ENCODE results near the gene RRBP1. TPM values are rescaled to one million over a fixed set of nuclear protein-coding genes. Genes with fewer than 3 reads are reported as not detected.
"Not testable (repeated sequence)": the region's sequence is repeated elsewhere in the genome, so short reads cannot be mapped to it uniquely, and the experiment has no call there.

The RRBP1 gene
- total RNA-seq, 1 donor from 2014 or later = 83.0 TPM

DNA sequence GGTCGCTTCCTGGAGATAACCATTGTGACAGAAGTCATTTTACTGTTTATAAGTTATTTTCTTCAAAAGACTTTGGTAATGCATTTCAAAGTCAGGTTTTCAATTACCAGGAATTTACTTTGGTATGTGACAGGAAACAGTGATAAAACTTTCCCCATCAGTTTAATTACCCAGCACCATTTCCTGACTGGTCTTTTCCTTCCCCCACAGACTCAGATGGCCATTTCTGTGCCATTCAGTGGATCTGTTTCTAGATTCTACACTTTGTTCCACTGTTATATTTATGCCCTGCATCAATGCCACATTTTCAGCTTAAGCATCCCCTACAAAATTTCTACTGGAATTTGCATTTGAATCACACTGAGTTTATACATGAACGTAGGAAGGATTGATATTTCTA lies 16.3 kb downstream of the RRBP1 start:
- intact Hi-C loops (cut with micrococcal nuclease) = loop anchor here (10.0 kb wide), 1 partner anchor 1349 kb away; no protein-coding TSS in a partner anchor

DNA sequence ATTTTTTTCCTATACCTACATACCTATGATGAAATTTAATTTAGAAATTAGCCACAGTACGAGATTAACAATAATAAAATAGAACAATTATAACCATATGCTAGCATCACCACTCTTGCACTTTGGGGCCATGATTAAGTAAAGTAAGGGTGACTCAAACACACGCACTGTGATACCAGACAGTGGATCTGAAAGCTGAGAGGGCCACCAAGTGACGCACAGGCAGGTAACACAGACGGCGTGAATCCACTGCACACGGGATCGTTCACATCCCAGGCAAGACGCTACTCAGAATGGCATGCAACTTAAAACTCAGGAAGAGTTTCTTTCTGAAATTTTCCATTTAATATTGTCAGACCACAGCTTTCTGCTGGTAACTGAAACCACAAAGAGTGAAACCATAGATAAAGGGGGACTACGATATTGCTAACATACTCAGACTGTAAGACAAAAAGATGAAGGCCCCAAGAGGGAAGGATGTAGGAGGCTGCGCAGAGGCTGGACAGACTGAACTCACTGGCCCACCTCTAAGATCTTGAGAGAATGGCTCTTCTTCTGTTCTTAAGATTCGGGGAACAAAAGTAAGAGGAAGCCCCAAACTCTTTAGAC lies 17.9 kb downstream of the RRBP1 start:
- intact Hi-C loops (cut with micrococcal nuclease) = loop anchor here (10.0 kb wide), 1 partner anchor 1351 kb away; no protein-coding TSS in a partner anchor

DNA sequence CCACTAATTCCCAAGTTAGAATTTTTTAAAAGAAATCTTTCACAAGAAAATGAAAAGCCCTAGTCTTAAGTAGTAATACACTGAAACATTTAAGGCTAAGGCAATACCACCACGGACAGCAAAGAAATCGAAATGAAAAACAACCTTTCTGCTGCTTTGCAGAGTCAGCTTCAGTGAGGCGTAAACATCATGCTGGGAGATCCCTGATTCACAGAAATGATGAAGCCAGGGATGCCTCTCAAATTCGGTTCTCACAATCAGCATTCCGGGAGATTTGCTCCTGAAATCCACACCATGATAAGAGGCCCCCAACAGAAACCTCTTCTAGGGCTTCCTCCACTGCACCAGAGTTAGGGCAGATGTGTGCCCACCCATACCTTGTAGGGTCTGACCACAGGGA lies 18.6 kb downstream of the RRBP1 start:
- intact Hi-C loops (cut with micrococcal nuclease) = loop anchor here (10.0 kb wide), 1 partner anchor 1351 kb away; no protein-coding TSS in a partner anchor

DNA sequence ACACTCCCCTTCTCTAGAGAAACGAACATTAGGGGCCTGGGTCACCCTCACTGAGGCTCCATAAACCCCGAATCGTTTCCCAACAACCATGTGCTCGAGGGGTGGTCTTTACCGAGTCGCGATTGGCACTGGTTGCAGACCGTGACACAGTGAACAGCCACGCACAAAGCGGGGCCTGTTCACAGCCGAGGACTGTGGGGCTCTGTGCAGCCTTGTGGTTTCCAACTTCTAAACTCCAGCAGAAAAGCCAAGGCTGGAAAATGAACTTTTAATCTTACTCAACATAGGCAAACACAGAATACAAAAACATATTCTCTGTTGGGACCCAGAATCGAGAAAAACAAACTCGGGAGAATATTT lies 19.0 kb downstream of the RRBP1 start:
- intact Hi-C loops (cut with micrococcal nuclease) = loop anchor here (10.0 kb wide), 1 partner anchor 1352 kb away; no protein-coding TSS in a partner anchor

DNA sequence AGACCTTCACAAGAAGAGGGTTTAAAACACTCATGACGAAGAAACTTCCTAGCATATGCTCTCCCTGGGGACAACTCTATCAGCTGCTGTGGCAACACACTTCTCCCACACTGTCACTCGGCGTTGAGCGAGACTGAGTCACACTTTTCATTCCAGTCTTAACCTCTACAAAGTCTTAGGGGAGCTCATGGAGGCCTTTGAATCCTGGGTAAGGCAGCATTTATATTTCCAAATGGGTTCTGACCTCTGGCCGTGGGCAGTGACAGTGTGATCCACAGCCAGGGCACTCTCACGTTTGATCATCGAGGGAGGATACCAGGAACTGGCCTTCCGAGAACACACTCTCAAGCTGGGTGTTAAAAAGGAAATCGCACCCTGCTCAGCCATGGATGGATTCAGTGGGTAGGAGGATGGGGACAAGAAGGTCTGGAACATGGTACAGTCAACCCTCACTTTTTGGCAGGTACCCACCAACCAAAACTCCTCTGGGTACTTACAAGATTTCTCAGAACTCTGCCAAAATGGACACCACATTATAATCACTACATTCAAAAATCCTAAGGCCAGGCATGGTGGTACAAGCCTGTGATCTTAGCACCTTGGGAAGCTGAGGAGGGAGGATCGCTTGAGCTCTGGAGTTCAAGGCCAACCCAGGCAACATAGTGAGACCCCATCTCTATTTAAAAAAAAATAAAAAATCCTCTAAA lies 19.6 kb downstream of the RRBP1 start:
- intact Hi-C loops (cut with micrococcal nuclease) = loop anchor here (10.0 kb wide), 1 partner anchor 1352 kb away; no protein-coding TSS in a partner anchor

DNA sequence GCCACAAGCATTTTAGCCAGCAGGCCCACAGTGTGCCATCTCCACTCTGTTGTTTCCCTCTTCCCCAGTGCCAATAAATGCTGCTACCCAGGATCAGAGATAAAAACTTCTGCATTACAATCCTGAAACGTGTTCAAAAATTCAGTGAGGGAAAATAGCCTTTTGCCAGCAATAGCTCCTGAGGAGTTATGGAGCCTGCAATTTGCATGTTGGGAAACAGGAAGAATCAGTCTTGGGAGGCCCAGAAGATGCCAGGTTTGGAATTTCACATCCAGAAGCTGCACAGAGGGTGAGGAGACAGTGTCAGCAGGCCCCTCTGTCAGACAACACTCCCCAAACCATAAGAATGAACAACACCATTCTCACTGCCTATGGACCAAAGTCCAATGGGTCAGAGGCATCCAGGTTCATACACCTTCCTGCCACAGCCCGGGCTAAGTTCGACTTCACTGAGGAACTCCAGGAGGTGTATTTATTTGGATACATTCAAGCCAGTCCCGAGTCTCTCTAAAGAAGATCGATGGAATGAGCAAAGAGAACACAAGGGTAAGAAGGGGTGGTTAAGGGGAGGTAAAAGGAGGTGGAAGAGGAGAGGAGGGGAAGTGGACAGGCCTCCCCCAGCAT lies 20.8 kb downstream of the RRBP1 start:
- intact Hi-C loops (cut with micrococcal nuclease) = loop anchor here (10.0 kb wide), 1 partner anchor 1354 kb away; no protein-coding TSS in a partner anchor

DNA sequence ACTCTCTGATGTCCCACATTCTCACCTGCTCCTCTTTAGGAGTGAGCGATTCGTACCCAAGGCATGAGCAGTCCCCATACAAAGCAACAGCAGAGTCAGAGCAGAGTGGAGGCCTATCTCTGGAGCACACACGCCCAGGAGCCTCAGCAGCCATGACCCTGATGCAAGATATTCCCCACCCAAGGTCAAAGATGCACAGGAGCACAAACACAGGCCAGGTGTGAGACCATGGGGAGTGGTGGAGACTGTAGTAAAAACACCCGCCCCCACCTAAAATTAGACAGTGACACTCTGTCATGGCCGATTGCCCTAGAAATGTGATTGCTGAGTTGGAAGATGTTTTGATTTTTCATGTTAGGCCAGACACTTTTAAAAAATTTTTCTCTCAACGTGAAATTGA lies 21.4 kb downstream of the RRBP1 start:
- intact Hi-C loops (cut with micrococcal nuclease) = loop anchor here (10.0 kb wide), 1 partner anchor 1354 kb away; no protein-coding TSS in a partner anchor

DNA sequence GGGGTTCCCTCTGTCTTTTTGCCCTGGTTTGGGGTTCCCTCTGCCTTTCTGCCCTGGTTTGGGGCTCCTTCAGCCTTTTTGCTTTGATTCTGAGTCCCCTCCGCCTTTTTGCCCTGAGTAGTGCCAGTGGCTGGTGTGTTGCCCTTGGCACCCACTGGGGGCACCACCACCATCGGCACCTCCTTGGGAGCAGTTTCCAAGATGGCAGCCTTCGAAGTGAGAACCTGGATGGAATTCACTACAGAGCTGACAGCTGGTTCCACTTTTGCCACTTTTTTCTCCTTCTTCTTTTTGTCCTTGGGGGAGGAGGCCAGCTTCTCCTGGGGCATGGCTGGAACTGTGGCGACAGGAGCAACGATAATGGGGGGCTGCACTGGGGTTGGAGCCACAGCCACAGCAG lies 22.2 kb downstream of the RRBP1 start:
- intact Hi-C loops (cut with micrococcal nuclease) = loop anchor here (10.0 kb wide), 1 partner anchor 1355 kb away; no protein-coding TSS in a partner anchor

DNA sequence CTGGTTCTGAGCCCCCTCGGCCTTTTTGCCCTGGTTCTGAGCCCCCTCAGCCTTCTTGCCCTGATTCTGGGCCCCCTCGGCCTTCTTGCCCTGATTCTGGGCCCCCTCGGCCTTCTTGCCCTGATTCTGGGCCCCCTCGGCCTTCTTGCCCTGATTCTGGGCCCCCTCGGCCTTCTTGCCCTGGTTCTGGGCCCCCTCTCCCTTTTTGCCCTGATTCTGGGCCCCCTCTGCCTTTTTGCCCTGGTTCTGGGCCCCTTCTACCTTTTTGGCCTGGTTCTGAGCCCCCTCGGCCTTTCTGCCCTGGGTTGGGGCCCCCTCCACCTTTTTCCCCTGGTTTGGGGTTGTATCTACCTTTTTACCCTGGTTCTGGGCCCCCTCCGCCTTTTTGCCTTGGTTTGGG lies 22.7 kb downstream of the RRBP1 start:
- intact Hi-C loops (cut with micrococcal nuclease) = not testable (repeated sequence)

DNA sequence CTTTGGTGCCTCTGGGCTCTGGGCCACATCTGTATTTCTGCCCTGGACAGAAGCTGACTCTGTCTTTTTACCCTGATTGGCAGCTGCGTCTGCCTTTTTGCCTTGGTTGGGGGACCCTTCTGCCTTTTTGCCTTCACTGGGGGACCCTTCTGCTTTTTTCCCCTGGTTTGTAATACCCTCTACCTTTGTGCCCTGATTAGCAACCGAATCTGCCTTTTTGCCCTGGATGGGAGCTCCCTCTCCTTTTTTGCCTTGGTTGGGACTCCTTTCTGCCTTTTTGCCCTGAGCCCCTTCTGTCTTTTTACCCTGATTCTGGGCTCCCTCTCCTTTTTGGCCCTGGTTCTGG lies 23.4 kb downstream of the RRBP1 start:
- intact Hi-C loops (cut with micrococcal nuclease) = no loop called here

DNA sequence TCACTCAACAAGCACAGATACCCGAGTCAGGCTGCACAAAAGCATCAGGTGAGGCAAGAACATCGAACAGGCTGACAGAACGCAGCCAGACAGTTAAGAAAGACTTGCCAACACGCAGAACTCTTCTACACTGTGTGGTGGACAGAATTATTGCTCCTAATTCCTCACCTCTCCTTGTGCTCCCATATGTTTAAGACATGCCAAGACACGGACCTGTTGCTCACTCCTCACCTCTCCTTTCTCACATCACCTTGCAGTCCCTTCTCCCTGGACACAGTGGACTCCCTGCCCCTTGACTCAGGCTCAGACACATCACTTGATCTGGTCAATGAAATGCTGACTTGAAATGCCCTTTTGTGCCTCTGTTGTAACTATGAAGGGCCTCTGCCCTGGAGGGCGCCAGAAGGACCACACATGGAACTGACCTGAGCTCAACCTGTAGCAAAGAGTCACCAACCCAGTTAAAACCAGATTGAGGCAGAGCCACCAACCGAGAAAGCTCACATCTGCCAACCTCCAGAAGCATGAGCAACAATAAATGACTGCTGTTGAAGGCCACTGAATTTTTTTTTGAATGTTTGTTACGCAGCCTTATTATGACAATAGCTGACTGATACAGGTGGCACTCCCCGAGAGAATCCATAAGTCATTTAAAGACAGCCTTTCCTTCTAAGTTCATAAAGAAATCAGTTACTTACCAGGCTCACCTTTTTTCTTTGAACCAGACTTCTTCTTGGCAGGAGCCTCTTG lies 24.0 kb downstream of the RRBP1 start:
- intact Hi-C loops (cut with micrococcal nuclease) = no loop called here

DNA sequence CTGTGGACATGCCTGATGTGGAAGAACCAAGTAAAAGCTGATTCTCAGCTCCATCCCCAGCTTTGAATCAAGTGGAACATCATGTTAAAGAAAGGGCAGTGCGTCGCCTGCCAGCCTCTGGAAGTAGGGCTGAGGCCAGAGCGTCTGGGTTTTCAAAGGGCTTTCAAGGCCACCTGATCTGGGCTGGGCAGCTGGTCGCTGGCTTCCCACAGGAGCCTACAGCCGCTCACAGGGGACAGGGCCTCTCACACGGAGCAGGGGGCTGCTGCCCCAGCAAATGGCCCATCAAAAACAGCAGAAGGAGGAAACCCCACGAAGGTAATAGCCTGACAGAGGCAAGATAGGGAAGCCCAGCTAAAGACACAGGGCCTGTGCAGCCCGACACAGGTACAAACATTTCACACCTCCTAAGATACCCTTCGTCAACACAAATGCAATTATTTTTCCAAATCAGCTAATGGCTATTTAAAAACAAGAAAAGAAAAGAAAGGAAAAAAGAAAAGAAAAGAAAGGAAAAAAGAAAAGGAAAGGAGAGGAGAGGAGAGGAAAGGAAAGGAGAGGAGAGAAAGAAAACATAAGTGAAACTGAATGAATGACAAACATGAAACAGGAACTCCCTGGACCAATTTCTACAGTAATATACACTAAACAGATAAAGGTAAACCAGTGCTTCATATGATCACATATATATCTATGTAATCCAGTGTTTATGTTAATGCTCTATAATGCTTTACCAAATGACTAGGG lies 24.8 kb downstream of the RRBP1 start:
- intact Hi-C loops (cut with micrococcal nuclease) = no loop called here

DNA sequence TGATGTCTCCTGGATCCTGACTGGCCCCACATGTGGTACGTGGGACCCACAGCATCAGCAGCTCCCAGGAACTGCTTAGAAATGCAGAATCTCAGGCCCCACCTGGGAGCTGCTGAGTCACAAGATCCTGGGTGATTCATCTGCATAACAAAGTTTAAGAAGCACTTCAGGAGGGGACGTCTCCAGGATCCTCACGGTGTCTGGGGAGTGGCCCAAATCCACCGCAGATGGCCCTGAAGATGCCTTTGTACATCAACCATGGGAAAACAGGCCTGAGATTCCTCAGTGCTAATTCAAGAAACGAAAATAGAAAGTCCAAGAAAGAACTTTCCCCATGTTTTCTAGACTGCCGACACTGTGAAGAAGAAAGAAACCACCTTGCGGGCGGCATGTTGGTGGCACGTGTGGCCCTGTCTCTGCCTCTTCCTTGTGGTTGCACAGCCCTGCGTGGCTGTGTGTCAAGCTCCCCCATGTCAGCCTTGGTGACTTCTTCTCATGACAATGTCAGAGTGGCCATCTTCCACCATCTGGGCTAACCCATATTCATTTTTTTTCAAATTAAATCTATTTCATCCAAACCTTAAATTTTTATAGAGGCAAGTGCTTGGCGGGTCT lies 26.1 kb downstream of the RRBP1 start:
- intact Hi-C loops (cut with micrococcal nuclease) = no loop called here

DNA sequence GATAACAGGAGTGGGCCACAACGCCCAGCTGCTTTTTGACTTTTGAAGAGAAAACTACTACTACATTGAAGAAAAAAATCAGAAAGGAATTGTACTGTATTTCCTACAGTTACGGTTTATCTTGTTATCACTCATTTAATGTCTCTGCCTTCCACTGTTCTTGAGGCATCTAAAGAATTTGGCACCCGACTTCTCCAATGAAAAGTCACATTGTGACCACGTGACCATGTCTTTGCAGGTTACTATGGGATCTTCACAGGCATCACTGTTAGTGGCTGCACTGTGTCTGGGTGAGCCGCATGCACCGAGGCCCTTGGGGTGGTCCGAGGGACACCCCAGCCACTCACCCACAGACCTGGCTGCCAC lies 26.8 kb downstream of the RRBP1 start:
- intact Hi-C loops (cut with micrococcal nuclease) = no loop called here

DNA sequence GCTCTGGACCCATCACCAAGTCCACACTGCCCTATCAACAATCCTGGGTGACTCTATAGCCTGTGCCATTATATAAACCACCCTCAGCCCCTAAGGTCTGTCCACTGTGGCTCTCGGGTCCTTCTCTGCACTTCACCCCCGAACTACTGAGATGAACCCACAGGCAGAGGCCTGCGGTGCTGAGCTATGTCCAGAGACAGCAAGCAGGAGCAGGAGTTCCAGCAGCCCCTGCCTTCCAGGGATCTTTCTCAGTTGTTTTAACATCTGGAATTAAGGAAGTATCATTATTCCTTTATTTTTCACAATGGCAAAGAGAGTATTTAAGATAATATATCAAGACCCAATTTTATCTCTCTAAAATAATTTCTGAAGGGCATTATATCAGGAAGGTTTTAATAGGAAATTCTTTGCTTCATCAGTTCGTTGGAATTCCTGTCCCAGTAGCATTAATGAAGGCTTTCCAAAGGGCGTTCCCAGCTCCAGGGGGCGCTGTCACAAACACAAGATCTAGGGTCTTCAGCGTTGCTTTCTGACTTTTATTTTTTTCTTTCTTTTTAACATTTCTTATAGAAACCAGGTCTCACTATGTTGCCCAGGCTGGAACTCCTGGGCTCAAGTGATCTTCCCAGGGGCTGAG lies 27.3 kb downstream of the RRBP1 start:
- intact Hi-C loops (cut with micrococcal nuclease) = no loop called here

DNA sequence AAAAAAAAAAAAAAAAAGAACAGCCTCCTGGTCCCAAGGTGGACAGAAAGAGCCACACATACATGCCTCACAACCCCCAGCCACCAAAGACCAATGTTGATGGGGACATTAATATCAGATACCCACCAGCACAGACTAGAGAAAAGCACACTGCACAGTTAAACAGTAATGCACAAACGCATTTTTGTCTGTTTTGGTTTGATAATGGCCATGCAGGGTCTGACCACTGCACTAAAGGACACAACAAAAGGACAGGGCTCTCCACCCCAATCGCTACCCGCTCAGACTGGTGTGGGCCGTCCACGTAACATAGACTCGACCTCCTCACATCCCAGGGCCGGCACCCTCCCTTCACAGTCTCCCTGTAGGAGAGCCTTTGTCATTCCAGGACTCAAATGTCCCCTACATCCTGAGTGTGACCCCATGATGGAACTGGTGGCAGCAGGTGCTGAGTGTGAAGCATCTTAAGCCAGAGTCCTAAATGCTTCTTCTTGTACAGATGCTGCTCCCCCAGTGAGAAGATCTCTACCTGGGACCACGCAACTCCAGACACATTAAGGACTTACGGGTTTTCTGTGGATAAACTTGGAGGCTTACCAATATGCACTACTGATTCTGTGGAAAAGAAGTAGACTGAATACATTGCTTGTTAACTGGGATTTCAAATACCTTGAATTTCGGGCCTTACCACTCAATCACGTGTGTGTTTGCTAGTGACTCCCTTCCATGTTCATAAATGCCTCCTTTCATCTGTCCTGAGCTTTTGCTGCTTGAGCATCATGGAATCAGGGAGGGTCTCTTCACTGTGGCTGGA lies 28.0 kb downstream of the RRBP1 start:
- intact Hi-C loops (cut with micrococcal nuclease) = no loop called here

DNA sequence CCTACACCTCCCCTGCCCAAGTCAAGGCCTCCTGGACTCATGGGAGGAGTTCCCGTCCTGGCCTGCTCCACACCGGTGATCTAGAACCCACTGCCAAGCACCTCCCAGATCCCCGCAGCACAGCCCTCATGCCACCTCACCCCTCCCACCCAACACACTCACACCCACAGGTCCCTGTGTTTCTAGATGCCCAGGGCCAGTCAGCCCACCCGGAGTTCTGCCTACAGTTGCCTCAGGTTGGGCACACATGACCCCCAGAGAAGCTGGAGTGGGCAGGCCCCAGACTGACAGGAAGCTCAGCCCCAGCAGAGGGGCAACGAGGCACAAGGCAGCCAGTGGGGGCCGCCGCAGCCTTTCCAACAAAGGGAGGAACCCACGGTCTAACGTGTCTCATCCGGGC lies 29.6 kb downstream of the RRBP1 start:
- intact Hi-C loops (cut with micrococcal nuclease) = no loop called here

DNA sequence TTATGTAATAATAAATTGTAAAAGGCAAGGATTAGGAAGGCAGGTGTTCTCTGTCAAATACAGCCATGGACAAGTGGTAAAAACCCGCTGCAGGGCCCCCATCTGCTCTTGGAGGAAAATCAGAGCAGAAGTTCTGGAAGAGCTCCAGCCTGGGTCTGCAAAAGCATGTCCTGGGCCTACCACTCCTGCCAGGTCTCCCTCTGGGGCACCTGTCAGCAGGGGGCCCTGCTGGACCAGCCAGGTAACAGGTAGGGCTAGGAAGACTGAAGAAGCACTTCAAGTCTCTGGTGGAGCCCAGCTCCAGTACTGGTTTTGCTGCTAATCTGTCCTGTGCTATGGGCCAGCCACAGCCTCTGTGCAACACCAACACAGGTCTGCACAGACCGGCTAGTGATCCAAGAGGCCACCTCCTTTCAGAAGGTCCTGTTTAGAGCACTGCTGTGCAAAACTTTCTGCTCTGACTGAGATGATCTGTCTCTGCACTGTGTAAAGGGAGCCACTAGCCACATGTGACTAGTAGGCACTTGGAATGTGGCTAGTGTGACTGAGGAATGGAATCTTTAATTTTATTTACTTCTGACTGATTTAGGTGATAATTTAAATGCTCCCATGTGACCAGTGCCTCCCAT lies 30.2 kb downstream of the RRBP1 start:
- intact Hi-C loops (cut with micrococcal nuclease) = no loop called here

All from T-helper 2 cell treated with Interferon-gamma antibody and Interleukin-4, amounts not matched to agents 100 ng/mL and 5 ng/mL, for 36 hours (primary cell).